Amniotic stem cell (primary cell): ENCODE data around the gene AMACR.

Experiments used
- DNase-seq: peaks from one replicate; lab custom pipeline; 2025; lab: John Stamatoyannopoulos, UW

Gene AMACR

DNA sequence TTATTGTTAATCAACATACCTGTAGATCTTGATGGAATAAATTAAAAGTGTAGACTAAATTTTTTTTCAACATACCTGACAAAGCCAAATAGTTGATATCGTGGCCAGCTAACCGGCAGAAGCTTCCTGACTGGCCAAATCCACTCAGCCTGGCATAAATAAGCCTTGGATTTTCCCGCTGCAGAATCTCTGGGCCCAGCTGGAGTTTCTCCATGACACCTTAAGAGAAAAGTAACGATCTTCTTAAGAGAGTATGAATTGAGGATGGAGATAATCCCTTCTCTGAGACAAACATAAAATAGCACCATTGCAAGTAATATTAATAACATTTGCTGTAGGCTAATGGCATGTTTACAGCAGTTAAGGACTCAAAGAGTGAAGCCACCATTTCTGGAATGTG, 2.2 kb downstream of the AMACR start:
- DNase-seq = no peak

DNA sequence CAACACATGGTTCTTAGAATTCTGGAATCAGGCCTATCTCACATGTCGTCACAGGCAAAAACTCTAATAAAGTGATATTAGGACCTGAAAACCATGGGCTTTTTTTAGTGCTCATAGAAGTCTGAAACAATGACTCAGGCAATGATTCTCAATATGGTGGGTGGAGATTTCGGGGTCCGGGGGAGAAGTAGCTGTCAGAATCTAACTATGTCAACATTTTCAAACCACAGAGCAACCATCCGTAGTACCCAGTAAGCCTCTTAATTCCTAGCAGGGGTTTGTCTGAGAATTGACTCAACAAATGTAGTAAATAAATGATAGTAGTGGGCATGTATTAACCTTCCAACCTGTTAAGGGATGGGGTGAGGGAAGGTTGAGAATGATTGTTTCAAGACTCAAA, 2.6 kb downstream of the AMACR start:
- DNase-seq = no peak

DNA sequence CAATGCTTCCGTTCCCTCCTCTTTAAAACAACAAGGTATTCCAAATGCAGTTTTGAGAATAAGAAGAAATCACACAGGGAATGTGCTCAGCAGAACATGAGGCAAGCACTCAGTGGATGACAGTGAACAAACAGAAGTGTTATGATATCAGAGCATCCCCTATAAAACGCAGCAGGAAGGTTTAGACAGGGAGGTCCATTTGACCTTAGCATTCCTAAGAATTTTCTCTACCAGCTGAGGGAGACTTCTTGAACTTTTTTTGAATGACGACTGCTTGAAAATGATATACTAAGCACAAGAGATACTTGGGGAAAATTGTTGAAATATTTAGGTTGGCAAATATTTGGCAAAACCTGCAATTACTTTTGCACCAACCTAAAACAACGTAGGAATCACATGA, 3.9 kb downstream of the AMACR start:
- DNase-seq = no peak

DNA sequence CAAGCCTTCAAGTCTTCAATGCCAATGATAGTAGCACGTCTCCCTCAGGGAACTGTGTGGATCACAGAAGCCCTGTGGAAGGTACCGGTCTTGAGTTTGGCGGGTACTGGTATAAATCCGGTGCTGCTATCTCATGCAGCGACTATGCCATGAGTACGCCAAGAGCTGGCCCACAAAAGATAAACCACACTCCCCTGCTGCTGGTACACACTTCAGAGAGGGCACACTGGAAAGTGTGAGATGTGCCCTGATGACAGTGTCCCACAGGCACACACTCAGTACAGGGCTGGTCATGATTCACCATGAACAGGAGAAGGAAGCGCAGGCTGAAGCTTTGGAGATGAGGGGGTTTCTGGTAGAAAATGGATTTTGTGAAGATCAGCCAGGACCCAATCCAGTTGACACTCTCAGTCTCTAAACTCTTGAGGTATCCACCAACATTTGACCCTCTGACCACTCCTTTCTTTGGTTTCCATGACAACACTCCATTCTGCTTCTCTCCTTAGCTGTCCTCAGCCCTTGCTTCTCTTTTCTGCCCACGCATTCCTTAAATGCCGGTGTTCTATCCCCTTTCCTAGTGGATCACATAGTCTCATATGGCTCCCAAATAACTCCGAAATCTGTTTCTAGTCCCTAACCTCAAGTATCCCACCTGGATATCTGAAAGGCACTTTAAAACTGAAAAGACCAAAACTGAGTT, 5.1 kb downstream of the AMACR start:
- DNase-seq = no peak

DNA sequence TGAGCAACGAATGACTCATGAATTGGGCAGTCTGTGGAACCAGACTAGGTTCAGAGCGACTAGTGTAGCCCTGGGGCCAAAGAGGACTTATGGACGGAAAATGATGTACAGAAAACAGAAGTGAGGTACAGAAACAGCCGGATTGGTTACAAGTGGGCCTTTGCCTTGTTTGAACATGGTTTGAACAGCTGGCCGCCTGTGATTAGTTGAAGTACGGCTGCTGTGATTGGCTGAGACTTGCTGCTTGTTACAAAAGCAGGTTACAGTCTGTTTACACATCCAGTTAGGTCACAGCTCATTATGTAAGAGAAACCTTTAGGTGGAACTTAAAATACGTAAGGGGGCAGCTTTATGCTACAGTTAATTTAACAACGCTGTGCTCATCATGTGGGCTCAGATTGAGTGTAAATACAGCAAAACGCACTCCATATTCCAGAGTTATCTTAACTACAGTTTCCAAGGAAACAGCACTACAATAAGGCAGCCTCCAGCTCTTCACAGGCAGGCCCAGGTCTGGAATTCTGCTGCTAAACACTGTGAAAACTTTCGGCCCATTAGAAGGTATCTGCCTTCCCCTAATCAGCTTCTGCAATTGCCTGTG, 6.5 kb downstream of the AMACR start:
- DNase-seq = no peak

DNA sequence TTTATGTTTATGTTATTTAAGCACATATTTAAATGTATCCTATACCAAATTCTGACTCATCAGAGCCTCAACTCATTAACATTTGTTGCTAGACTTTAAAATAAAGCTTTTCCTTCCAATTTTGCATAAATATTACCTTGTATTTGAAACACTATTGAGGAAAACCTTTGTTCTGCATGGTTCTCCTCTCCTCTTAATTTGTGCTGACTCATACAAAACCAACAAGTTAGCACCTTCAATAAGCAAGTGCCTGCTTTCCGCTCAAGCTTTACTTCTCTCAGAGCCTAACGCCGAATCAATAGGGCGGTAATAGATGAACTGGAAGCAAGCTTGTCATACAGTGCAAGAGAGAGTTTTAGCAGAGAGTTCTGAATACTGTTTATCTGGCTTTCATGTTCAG, 7.9 kb downstream of the AMACR start:
- DNase-seq = no peak

DNA sequence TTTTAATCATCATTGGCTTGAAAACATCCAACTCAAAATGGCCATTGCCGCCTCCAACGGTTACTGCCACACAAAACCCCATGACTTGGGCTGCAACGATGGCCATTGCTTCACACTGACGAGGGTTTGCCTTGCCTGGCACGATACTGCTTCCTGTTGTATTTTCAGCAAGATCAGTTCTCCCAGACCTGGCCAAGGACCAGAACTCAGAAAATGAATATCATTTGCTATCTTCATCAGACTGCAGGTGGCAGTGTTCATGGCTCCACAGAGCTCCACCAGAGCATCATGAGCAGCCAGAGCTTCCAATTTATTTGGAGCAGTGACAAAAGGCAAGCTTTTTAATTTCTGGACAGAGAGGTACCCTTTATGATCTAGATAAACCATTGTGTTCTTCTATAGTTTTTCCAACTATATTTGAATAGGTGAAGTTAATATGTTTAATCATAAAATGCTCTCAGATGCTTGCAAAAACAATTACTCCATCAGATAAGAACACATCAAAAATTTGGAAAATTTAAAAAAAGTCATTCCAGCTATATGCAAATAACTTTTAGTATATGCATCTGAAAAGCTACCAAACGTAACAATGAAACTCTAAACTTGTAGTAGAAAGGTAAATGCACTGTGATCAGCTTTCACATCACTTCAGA, 10.4 kb downstream of the AMACR start:
- DNase-seq = peak; percentile 77

DNA sequence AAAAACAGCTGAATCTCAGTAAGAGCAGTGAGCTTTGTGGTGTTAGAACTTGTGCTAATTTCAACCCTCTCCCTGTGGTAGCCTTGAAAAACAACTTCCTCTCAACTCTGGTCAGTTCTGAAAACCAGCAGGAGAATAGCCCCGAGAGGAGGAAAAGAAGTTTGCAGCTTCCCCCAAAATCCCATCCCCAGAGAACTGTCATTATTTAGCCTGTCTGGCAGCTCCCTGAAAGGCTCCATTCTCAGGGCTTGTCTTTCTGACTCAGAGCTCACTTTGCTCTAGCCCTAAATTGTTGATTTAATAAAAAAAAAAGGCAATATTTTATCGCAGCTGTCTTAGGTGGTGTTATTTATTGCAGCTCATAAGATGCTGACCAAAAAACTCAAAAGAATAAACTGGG, 12.0 kb downstream of the AMACR start:
- no peak for DNase-seq

DNA sequence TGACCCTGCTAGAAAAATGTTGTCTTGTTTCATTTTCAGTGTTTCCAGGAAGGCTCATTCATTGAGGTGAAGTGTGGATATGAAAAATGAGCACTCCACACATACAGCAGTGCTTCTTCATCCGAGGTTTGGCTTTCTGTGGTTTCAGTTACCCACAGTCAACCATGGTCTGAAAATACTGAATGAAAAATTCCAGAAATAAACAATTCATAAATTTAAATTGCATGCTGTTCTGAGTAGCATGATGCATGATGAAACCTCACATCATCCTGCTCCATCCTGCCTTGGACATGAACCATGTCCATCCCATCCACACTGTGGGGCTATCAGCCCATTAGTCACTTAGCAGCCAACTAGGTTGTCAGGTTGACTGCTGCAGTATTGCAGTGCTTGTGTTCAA, 13.0 kb downstream of the AMACR start:
- DNase-seq = no peak

DNA sequence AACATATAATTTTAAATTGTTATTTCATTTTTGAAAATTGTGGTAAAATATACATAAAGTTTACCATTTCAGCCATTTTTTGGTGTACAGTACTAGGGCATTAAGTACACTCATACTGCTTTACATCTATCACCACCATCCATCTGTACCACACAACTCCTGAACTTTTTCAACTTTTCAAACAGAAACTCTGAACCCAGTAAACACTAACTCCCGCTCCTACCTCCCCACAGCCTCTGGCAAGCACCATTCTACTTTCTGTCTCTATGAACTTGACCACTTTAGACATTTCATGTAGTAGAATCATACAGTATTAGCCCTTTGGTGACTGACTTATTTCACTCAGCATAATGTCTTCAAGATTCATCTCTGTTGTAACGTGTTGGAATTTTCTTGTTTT, 15.0 kb downstream of the AMACR start:
- DNase-seq = no peak

DNA sequence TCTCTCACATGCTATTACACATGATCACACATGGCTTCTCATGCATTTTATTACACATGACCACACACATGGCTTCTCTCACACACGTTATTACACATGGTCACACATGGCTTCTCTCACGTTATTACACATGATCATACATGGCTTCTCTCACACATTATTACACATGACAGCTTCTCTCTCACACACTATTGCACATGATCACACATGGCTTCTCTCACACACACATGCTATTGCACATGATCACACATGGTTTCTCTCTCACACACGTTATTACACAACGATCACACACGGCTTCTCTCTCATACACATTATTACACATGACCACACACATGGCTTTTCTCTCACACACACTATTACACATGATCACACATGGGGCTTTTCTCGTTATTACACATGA, 22.4 kb downstream of the AMACR start:
- DNase-seq = no peak

DNA sequence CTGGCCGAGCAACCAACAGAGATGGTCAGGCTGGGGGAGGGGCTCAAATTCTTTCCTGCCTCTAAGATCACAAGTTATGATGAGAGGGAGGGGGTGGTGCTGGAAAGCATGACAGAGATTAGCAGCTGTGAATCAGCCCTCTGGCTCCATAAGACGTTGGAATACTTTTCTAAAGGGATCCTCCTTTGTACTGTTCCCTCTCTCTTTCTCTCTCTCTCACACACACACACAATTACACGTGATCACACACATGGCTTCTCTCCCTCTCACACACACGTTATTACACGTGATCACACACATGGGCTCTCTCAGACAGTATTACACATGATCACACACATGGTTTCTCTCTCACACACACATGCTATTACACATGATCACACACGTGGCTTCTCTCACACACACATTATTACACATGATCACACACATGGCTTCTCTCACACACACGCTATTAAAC, 23.2 kb downstream of the AMACR start, which contains the start of gene SLC45A2:
Gene SLC45A2 (minus strand): TSS at position 23 of the 454 bp plus-strand sequence. CDS start 110 bp downstream, outside the sequence.
- DNase-seq = no peak

DNA sequence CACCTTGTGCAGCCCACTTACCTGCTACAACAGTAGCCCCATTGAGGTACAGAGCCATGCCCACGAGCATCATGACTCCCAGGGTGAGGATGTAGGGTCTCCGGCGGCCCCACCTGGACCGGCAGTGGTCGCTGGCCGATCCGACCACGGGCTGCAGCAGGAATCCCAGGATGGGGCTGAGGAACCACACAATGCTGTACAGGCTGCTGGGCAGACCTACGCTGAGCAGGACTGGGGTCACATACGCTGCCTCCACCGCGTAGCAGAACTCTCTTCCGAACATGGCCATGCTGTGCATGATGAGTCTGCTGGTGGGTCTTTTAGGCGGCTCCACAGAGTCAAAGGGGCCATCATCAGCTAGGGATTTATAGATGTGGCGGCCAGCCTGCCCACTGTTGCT, 23.7 kb downstream of the AMACR start:
- DNase-seq = no peak

DNA sequence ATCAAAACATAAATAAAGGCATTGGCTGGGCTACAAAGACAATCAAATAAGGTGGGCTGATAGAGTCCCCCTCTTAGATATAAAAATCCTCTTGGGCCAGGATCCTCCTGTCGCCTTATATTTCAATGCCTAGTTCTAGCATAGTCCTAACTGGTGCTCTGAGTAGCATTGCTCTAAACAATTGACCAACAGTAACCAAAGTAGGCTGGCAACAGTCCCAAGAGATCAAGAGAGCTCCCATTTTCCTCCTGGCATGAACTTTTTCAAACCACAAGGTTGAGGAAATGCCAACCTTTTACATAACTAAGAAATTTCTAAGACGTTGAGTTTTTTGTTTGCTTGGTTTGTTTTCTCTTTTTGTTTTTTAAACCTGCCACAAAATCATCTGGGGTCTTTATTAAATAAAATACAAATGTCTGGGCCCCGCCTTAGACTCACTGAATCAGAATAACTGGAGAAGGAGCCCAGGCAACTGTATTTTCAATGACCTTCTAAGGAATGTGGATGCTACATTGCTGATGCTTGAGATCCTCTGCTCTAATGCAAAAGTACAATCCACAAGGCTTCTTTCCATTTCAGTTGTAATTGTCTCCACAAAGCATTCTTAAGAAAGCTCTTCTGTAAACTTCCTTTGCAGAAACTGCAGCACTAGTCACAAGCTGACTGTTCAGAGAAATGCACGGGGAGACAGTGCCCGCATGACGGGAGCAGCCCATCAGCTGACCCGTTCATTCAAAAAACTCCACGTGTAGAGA, 26.3 kb downstream of the AMACR start:
- DNase-seq = no peak

DNA sequence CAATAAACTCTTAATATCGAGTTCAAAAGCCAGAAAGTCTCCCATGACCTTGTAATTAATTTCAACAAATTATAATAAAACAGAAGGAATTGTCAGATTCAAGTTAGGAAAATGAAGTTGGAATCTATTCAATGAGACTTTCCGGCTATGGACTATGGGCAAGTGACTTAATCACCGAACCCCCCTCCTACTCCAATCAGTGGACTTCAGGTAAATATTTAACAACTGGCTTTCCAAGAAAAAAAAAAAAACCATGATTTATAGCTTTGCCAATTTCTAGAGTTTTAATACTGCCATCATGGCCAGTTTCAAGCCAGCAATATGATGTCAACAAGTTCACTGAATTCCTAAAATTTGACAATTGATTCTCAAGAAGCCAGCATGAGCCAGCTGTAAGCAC, 27.8 kb downstream of the AMACR start:
- DNase-seq = no peak

DNA sequence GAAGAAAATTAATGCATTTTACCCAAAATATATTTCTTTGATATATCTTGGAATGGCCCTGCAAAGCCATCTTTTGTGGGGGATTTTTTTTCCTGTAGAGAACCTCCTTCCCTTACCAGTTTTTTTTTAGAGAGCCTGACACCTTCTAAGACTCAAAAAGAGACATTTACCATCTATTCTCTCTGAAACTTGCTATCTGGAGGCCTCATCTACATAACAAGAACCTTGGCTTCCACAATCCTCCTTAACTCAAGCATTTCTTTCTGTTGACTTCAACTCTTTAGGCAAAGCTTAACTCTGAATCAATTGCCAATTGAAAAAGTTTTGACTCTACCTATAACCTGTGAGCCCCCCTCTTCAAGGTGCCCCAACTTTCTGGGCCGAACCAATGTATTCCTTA, 29.5 kb downstream of the AMACR start:
- DNase-seq = no peak

DNA sequence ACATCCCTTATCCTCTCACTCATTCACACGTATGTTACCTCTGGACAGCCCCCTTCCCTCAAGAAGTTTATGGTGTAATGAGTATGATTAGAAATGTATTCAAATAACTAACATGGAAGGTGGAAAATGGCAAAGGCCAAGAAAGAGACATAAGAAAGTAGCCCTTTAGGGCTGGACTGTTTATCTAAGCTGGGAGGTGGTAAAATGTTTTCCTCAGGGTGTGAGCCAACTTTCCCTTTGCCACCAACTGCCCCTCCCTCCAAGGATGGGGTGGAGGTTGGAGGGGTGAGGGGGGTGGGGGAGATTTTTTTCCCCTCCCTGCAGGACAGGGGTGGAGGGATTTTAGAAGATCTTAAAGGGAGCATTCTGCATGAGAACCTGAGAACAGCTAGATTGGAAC, 31.5 kb downstream of the AMACR start:
- DNase-seq = no peak

DNA sequence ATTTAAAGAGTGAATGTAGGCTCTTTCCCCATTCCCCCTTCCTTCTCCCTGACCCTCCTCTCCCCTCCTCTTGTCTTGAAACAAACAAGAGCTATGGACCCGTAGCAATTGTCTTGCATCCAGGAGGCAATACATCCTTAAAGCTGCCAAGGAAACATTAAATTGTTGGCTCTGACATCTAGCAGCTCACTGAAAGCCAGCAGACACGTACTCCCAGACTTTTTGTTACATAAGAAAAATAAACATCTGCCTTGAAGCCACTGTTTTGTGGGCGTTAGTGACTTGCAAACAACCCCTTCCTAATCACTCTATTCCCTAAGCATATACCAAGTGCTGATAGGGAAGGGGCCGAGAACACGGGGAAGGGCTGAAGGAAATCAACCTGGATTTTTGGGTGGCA, 32.0 kb downstream of the AMACR start:
- DNase-seq = no peak

DNA sequence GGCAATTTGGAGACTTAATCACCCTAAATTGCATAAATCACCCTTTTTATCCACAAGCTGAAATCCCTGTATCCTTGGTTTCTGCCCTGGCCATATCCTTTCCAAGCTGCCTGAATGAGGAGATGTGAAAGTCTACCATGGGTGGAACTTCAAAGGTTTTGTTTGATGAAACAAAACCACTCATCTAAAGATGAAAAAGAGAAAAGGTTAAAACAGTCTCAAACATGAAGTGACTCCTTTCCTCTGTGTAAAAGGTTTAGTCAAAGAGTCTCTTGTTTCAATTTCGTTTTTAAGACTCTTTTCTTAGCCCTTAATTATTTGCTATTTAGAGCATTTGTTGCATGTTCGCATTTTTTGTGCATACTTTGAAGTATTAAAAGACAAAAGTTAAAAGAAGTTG, 34.6 kb downstream of the AMACR start:
- no peak for DNase-seq

DNA sequence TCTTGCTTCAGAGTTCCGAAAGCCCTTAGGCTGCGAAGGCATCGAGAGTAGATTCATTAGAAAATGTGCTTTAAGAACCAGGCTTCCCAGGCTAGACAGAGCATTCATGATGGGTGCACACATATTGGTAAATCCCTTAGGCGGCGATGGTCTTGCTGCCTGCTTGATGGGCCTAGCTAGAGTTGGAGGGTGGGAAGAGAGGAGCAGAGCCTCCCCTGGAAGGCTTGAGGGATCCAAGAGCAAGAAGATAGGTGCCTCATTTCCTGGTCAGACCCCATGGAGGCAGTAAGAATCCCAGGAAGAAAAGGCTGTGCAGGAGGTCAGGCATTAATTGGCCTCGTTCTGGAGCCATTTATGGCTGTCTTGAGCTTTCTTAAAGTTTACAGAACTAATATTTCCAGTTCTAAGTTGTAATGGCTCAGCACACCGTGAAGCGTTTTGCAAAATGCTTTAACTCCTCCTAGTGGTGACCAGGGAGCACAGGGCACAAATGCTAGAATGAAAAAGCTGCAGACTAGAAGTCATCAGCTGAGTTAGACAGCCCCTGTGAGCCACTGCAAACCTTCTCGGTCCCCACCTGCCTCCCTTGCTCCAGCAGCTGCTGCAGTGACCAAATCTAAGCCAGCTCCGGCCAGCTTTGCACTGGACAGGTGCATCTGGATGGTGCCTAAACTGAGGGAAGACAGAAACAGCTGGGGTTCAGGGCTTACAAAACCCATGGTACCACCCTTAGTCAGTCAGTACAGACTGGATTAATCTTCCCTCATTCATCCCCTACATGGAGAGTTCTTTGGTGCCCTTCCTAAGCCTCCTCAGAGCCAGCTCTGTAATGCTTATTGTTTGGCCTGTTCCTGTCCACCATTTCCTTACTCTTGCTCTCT, 38.0 kb downstream of the AMACR start:
- DNase-seq = peak; percentile 40

DNA sequence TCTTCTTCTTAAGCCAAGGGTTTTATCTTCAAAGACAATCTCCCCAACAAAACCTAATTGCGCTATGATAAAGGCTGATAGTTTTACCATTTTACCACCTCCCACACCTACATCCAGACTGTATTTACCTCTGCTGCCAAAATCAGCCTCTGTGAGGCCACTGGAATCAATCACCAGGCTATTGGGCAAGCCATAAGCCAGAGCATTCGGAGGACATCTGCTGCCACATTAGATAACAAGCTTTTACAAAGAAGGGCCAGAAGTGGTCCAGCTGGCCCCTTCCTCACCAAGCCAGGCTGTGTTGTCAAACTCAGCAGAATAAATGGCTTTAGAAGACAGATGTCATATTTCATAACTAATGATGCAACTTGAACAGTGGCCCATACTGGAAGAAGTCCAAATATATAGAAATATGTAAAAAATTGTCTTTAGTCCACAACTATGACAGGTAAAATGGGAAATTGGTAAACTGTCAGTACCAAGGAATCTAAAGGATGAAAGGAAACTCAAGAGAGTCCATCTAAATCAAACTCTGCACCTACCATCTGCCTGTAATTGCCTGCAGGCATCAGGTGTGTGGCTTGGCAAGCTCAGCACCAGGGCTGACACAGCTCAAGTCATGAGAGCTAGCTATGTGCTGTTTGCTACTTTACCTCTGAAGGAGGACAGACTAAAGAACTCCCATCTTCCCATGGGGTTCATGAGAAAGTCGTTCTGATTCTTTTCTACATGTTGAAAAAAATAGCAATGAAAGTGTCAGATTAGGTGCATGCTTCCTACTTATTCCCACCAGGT, 39.4 kb downstream of the AMACR start:
- no peak for DNase-seq
